ENCODE measurements around the gene NR3C2.

Gene NR3C2

GRCh38 chr4:148302416-148302815 lies 139.8 kb downstream of the NR3C2 start:
- DNase-seq: no peak

DNA sequence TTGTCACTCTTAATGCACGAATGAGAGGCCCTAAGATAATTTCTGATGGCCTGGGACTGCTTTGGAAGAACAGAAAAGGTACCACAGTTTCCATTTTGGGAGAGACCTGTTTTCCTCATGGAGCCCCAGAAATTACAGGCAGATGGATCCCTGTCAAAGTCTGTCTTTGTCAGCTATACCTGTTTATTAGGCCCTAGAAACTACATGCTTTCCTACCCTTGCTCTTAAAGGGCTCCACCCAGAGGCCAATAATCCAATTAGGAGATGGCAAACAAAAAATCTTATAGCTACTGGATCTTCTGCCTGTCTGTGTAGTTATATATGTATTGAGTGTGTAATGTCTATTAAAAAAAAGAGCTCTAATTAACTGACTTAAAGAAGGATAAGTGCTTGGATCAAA lies 141.3 kb downstream of the NR3C2 start:
- peak in 1 of 2 experiments; percentile 13 for DNase-seq

DNA sequence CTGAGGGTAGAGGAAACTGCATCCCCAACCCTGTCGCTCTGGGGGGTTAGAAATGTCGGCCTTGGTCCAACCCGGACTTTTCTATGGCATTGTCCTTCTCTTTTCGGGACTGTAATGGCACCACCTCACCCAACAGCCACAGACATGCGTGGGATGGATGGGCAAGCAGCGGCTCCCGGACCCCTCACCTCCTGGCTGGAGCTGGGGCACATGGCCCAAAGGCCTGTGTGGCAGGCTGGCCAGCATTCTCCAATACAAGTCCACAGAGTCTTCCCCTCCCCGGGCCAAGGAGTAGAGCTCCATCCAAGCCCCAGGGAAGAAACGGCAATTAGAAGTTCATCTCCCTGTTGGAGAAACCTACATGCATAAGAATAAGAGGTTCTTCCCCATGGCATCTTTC lies 142.9 kb downstream of the NR3C2 start:
- no peak for DNase-seq

DNA sequence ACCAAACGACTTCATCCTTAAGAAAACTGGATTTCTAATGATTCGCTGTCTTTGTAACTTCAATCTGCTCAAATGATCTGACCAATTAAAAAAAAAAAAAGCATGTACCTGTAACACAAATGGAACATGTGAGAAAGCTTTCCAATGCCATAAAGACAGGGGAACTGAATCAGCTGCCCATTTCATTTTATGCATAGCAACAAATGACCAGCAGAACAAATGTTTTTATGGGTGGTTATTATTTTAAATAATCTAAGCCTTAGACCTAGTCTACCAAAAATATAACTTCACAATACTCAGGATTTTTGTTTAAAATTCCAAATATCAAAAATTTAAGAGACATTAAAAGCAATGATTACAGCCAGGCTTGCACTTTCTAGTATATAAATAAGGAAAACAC lies 145.7 kb downstream of the NR3C2 start:
- no peak for DNase-seq

- no peak for DNase-seq
Observed at GRCh38 chr4:148295642-148296041, 146.6 kb downstream of the NR3C2 start.

- no peak for DNase-seq
Observed at GRCh38 chr4:148293571-148293970, 148.6 kb downstream of the NR3C2 start.

GRCh38 chr4:148292686-148293085 lies 149.5 kb downstream of the NR3C2 start:
- DNase-seq: no peak

DNA sequence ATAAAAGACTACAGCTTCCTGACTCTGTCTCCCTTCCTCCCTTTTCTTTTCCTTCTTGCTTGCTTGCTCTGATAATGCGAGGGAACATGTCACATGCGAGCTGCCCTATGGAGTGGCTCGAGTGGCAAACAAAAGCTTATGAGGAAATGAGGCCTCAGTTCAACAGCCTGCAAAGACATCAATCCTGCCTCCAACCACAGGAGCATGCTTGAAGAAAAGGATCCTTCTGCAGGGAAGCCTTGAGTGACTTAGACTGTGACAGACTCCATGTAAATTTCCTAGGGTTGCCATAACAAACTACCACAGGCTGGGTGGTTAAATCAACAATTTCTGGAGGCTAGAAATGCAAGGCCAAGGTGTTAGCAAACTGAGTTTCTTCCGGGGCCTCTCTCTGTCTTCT lies 152.5 kb downstream of the NR3C2 start:
- no peak for DNase-seq

DNA sequence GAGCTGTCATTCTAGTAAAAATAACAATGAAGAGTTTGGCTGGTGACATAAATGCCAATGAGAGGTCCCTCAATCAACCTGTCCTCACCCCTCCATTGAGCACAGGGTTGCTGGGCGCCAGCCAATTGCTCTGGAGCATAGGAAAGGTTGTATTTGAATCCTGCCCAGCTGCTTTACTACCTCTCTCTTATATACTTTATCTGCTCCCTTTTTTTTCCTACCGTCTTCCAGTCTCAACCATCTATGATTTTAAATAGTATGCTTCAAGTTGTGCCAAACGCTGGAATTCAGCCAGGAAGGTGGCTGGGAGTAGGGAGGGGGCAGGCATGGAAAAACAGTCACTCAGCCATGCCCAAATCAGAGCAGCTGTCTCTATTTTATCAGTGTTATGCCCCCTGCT lies 153.8 kb downstream of the NR3C2 start:
- DNase-seq: peak in 1 of 2 experiments; percentile 22

GRCh38 chr4:148287111-148287510 lies 155.1 kb downstream of the NR3C2 start:
- no peak for DNase-seq

DNA sequence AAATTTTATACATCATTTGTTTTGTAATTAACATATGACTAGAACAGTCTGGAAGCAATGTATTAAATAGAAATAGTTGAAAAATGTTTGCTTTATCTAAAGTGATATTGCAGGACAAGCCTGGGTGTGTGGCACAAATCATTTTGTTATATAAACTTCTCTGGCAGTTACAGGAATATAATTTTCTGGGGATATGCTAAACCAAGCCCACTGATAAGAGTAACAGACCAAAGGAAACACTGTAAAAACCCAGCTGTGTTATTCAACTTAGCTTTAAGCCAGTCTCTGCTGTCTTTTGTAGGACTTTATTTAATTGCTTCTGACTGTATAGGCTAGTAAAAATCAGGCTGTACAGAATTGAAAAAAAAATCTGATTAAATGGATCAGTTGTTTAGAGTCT lies 156.2 kb downstream of the NR3C2 start:
- DNase-seq: no peak

- no peak for DNase-seq
Observed at GRCh38 chr4:148283665-148284064, 158.5 kb downstream of the NR3C2 start.

GRCh38 chr4:148278310-148278709 lies 163.9 kb downstream of the NR3C2 start:
- no peak for DNase-seq

DNA sequence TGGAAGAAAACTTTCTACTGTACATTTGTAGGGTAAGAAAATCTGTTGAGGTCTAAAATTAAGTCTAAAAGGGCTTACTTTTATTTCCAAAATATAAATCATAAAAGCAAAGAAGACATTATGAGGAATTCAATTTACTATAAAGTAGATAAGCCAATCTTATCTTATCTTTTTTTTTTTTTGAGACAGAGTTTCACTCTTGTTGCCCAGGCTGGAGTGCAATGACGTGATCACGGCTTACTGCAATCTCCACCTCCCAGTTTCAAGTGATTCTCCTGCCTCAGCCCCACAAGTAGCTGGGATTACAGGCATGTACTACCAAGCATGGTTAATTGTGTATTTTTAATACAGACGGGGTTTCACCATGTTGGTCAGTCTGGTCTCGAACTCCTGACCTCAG lies 166.9 kb downstream of the NR3C2 start:
- no peak for DNase-seq

DNA sequence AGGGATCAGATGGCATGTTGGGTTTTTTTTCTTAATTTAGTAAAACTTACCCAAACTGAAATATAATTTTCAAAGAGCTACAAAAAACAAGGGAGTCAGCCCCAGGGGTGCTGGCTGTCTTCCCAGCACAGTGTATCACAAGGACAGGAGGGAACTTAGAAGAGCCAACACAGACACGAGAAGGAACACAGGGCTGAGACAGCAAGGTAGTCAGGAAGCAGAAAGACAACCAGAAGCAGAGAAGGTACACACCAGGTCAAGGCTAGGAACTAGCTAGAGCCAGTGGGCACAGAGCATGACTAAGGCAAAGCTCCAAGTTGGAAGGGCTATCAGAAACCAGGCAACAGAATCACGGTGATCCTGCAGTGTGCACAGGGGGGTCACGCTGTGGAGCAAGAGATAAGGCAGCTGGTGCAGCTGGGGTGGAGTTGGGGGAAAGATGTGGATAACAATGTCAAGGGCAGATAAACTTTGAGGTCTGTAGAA lies 168.7 kb downstream of the NR3C2 start:
- DNase-seq: no peak

GRCh38 chr4:148271166-148271565 lies 171.0 kb downstream of the NR3C2 start:
- no peak for DNase-seq

GRCh38 chr4:148270630-148271029 lies 171.6 kb downstream of the NR3C2 start:
- DNase-seq: no peak

DNA sequence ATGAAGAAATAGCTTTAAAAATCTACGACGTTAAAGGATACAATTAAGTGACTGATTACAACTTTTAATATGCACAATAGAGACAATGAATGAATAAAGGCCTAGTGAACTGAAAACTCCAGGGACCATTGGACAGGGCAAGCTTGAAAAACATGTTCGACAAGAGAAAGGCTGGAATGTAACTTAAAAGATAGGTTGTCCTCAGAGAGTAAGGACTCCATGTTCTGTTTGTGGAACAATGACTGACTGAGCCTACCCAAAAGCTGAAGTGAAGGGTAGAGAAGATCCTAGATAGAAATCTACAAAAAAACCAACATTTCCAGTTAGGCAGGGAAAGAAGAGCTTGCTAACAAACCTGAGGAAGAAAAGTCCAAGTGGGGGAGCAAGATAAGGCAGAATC lies 173.4 kb downstream of the NR3C2 start:
- DNase-seq: no peak

DNA sequence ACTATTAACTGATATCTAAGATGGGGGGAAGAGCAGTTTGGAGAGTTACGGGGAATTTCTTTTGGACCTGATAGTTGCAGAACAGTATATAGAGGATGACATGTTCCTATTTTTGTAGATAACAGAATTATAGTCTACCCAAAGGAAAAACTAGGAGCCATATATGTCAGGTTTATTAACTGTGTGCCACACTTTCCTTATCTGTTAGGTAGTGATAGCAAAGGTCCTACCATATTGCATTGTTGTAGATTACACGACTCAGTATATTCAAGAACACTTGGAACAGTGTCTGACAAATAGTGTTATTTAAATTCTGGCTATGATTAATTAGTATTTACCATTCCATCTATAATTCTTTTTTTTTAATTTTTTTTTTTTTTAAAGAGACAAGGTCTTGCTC lies 175.3 kb downstream of the NR3C2 start:
- DNase-seq: no peak

DNA sequence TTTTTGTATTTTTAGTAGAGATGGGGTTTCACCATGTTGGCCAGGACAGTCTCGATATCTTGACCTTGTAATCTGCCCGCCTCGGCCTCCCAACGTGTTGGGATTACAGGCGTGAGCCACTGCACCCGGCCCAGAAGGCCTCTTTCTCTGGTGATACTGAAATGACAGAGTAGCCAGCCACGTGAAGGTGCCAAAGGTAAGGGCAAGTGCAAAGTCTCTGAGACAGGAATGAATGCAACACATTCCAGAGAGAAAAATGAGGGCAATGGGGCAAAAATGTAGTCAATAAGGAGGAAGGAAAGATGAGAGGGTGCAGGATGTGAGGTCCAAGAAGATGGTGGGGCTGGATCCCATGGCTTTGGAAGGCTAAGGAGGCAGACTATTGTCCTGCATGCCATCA lies 176.0 kb downstream of the NR3C2 start:
- DNase-seq: no peak

DNA sequence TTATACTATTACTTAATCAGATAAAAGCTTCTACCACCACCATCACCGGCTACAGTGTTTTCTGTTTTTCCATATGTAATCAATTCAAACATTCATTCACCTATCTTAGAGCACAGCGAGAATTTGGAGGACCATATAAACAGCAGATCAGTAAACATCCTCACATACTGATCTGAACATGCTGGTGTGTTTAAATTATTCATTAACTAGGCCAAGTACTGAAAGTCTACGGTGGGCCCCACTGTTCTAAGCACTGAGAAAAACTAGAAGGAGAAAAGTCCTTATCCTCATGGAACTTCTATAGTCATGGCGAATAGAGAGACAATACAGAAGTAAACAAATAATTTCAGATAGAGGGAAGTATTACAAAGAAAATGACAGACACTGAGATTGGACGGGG lies 176.6 kb downstream of the NR3C2 start:
- no peak for DNase-seq

DNA sequence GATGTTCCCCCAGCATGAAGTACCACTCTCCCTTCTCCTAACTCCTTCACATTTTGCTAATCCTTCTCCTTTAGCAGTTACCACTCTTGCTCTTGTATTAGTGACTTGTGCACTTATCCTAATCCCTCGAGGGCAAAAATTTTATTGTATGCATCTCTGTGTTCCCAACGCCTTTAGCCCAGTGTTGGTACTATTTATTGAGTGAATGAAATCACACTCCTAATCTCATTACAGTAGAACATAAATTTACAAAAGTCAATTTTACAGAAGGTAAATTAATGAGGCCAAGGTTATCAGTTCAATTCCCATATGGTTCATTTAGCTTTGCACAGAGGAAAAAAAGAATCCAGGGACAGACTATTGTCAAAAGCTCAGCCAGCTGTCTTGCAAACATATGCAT lies 178.4 kb downstream of the NR3C2 start:
- DNase-seq: peak; percentile 47 to 71

DNA sequence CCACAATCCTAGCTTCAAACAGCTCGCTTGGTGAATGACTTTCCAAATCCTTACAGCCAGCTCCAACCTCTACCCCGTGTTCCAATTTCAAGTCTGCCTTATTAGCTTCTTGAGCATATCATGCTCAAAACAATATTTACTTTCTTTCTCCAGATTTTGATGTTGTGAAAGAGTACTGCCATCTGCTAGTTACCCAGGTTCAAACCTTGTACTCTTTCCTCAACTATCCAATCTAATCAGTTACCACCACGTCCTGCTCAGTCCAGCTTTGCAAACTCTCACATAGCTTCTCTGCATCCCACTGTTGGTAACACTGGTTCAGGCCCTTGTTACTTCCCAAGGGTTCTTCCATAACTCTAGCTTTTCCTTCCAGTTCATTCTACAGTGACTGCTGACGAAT lies 179.1 kb downstream of the NR3C2 start:
- DNase-seq: no peak

DNA sequence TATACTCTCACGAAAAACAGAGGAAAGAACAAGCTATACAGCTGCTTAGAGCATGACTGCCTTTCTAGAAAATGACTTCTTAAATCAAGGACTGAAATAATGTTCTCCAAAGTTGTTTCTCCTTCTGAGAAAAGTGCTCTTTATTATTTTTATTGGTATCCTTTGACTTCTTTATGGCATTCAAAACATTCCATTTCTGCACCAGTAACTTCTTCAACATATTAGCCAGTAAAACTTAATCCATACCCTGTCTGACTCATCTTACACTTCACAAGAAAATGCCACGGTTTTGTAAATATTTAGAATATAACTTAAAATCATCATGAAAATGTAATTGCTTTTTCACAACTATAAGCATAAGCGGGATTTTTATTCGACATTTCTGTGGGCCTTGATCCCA lies 180.4 kb downstream of the NR3C2 start:
- DNase-seq: no peak

GRCh38 chr4:148259841-148260240 lies 182.4 kb downstream of the NR3C2 start:
- no peak for DNase-seq

- DNase-seq: no peak
Observed at GRCh38 chr4:148258535-148258934, 183.7 kb downstream of the NR3C2 start.
